Measurements from ENCODE around the gene PIWIL4. TPM values are rescaled to one million over a fixed set of nuclear protein-coding genes. Genes with fewer than 3 reads are reported as not detected.
A peak's percentile ranks its signal among the peaks of the same experiment; 100 is the strongest.

Gene PIWIL4
- total and polyA plus RNA-seq, 9 of the 15 experiments (the other 6 are each of a cell fraction or from before 2014, with no cell fraction given), result 6.3 to 17.0 (median 10.8) TPM

- TF ChIP-seq CBX5 (IDR thresholded peaks at IDR 0.05; ENCODE audit: borderline replicate concordance, low read depth), result peak; percentile 83; the same call in 1 of the 2 replicates
- TF ChIP-seq CBX3 (IDR thresholded peaks at IDR 0.05; ENCODE audit: borderline replicate concordance in 1 of 2, low read length in 2 of 2), result peak in 1 of 2 experiments; percentile 78; a peak in 1 of 3 replicates
- no peak for TF ChIP-seq HLTF (IDR thresholded peaks at IDR 0.05)
Measured at GRCh38 chr11:94613120-94613519, 46.0 kb downstream of the PIWIL4 start (continued).

GRCh38 chr11:94623120-94623735, 56.1 kb downstream of the PIWIL4 start:
- no peak overlapping the region for H3K27ac ChIP-seq (ENCODE audit: extremely low read depth, low read depth, low read length)
- DNase-seq (ENCODE audit: extremely low read depth in 1 of 4, low spot score in 3 of 4), result peak; percentile 66 to 84 (median 70)
- FAIRE-seq, result peak; percentile 93
- in situ Hi-C loops (cut with MboI) (loop anchor here (10.0 kb wide), 2 partner anchors 272 to 522 kb away; no protein-coding TSS in a partner anchor), intact Hi-C loops (cut with micrococcal nuclease) (loop anchor here (1.0 to 5.0 kb wide), 8 partner anchors 119 to 524 kb away; partner anchors contain the start of genes AMOTL1 and SRSF8)
- H2AFZ ChIP-seq (ENCODE audit: low read depth, low read length), result no peak overlapping the region
- 14% methylated on average over 6 of the region's 6 CpGs for WGBS (ENCODE audit: insufficient coverage, low coverage, missing lambda C conversion rate)
- ChIA-PET CTCF (ENCODE audit: low intra/inter-chr PET ratio) (interaction anchor here (0.6 to 2.6 kb wide), 6 partner anchors 8 to 1141 kb away, joined by 3 to 18 read pairs (median 7); no protein-coding TSS in a partner anchor), POLR2A (interaction anchor here (1.0 to 1.3 kb wide), 2 partner anchors 10 to 11 kb away, joined by 4 read pairs; no protein-coding TSS in a partner anchor)
- H3K9me1 ChIP-seq (ENCODE audit: control insufficient read depth, insufficient read depth, low read length), result no peaks in the 10 kb centered on the region
- no peaks in the 10 kb centered on the region for H3K79me2 ChIP-seq (ENCODE audit: control insufficient read depth, insufficient read depth, low read length)
- H3K4me2 ChIP-seq (ENCODE audit: insufficient read depth, low read length), result no peak overlapping the region
- peak; percentile 99 for ATAC-seq
- H3K9me3 ChIP-seq (replicated peaks; ENCODE audit: control insufficient read depth, insufficient read depth, low read depth, low read length), result peaks cover 11% of the 10 kb centered on the region
- no peaks in the 10 kb centered on the region for H4K20me1 ChIP-seq (replicated peaks; ENCODE audit: control insufficient read depth, insufficient read depth, low read length)
- BruUV-seq (replicated peaks), result no TSS peak
- H3K4me3 ChIP-seq, result no peak overlapping the region
- H3K36me3 ChIP-seq (ENCODE audit: control insufficient read depth, insufficient read depth, low read length), result no peaks in the 10 kb centered on the region; the same call in 2 of the 3 replicates
- H3K4me1 ChIP-seq (replicated peaks in 1 of 2; ENCODE audit: control insufficient read depth in 2 of 2, insufficient read depth in 2 of 2, low read length in 2 of 2), result no peaks in the 10 kb centered on the region; a peak in 1 of 5 replicates
- no peak overlapping the region for H3K9ac ChIP-seq (ENCODE audit: insufficient read depth in 1 of 2, low read depth in 2 of 2, low read length in 2 of 2)
- no peaks in the 10 kb centered on the region for H3K27me3 ChIP-seq (ENCODE audit: control insufficient read depth in 2 of 2, insufficient read depth in 2 of 2, low read length in 2 of 2)
- TF ChIP-seq MAZ (CRISPR knock-in tag; conservative IDR thresholded peaks at IDR 0.05 in 1 of 2, IDR thresholded peaks at IDR 0.05 in 1 of 2), result 0 out of 4 replicates have a peak, but pooled peaks of 1 of the 2 experiments have one; percentile 15
- TF ChIP-seq DMBX1 (CRISPR knock-in tag; IDR thresholded peaks at IDR 0.05; ENCODE audit: borderline replicate concordance), result no peak
- TF ChIP-seq CBX3 (IDR thresholded peaks at IDR 0.05; ENCODE audit: borderline replicate concordance in 1 of 2, low read length in 2 of 2), result 0 out of 3 replicates have a peak, but pooled peaks of 1 of the 2 experiments have one; percentile 23
- TF ChIP-seq MEIS2 (IDR thresholded peaks at IDR 0.05; ENCODE audit: partially characterized antibody), result peak; percentile 43
- TF ChIP-seq SMC3 (conservative IDR thresholded peaks at IDR 0.05; ENCODE audit: insufficient read depth, low read depth, low read length), result peak; percentile 93
- TF ChIP-seq MIER1 (IDR thresholded peaks at IDR 0.05; ENCODE audit: low read depth), result no peak
- TF ChIP-seq ARNT (IDR thresholded peaks at IDR 0.05), result no peak
- TF ChIP-seq YY1 (IDR thresholded peaks at IDR 0.05; ENCODE audit: borderline replicate concordance in 1 of 3, control insufficient read depth in 1 of 3, extremely low read depth in 1 of 3, insufficient read depth in 3 of 3, insufficient read length in 1 of 3, insufficient replicate concordance in 2 of 3, low read depth in 1 of 3, low read length in 2 of 3), result peak in 1 of 3 experiments; percentile 40
- no peak for TF ChIP-seq CEBPG (CRISPR knock-in tag; IDR thresholded peaks at IDR 0.05)
- TF ChIP-seq CEBPG (tag; conservative IDR thresholded peaks at IDR 0.05 in 1 of 2, IDR thresholded peaks at IDR 0.05 in 1 of 2), result peak; percentile 22 to 69; a peak in 3 of 4 replicates
- TF ChIP-seq ARID2 (IDR thresholded peaks at IDR 0.05), result peak; percentile 91
- TF ChIP-seq NCOA6 (IDR thresholded peaks at IDR 0.05), result no peak
